ENCODE measurements around the gene IL27RA. TPM values are rescaled to one million over a fixed set of nuclear protein-coding genes. Genes with fewer than 3 reads are reported as not detected.

Gene IL27RA
- total RNA-seq, 4 donors from 2014 or later, result 0.85 to 7.4 (median 2.0) TPM

- no peaks in the 10 kb centered on the region for H3K36me3 ChIP-seq
- TF ChIP-seq POLR2A (IDR thresholded peaks at IDR 0.05) (no peak), CTCF (IDR thresholded peaks at IDR 0.05) (no peak)
- no peak overlapping the region for H3K4me3 ChIP-seq
- DNase-seq, result peak in 2 of 3 donors; percentile 61 to 68
- H3K9me3 ChIP-seq, result no peaks in the 10 kb centered on the region
- H3K27me3 ChIP-seq, result no peaks in the 10 kb centered on the region
- peak overlapping the region; percentile 98 to 100 (median 99) for H3K27ac ChIP-seq
- peaks cover 3 to 34% (median 27%) of the 10 kb centered on the region in 4 donors for H3K4me1 ChIP-seq
Measured at GRCh38 chr19:14002571-14003250, 28.9 kb upstream of the IL27RA start.

- peaks cover 3 to 34% (median 27%) of the 10 kb centered on the region in 4 donors for H3K4me1 ChIP-seq
- H3K27me3 ChIP-seq, result no peaks in the 10 kb centered on the region
- no peaks in the 10 kb centered on the region for H3K36me3 ChIP-seq
- no peak overlapping the region for H3K4me3 ChIP-seq
- DNase-seq, result no peak
- no peaks in the 10 kb centered on the region for H3K9me3 ChIP-seq
- peak overlapping the region; percentile 98 to 100 (median 99) for H3K27ac ChIP-seq
- TF ChIP-seq POLR2A (IDR thresholded peaks at IDR 0.05) (no peak), CTCF (IDR thresholded peaks at IDR 0.05) (no peak)
Measured at GRCh38 chr19:14003251-14004055, 28.1 kb upstream of the IL27RA start.

- DNase-seq, result peak; percentile 51 to 74 (median 66)
- Histone ChIP-seq H3K27ac (peak overlapping the region; percentile 98 to 100 (median 99)), H3K4me1 (peaks cover 3 to 34% (median 27%) of the 10 kb centered on the region in 4 donors), H3K4me3 (peak overlapping the region in 3 of 4 donors; percentile 90 to 98 (median 95)), H3K36me3 (no peaks in the 10 kb centered on the region), H3K27me3 (no peaks in the 10 kb centered on the region), H3K9me3 (no peaks in the 10 kb centered on the region)
- TF ChIP-seq CTCF (IDR thresholded peaks at IDR 0.05) (no peak), POLR2A (IDR thresholded peaks at IDR 0.05) (no peak)
Measured at GRCh38 chr19:14004619-14005348, 26.8 kb upstream of the IL27RA start.

- no peaks in the 10 kb centered on the region for H3K9me3 ChIP-seq
- TF ChIP-seq CTCF (IDR thresholded peaks at IDR 0.05), result peak in 1 of 6 experiments; percentile 11
- TF ChIP-seq POLR2A (IDR thresholded peaks at IDR 0.05), result peak; percentile 3 to 30
- no peaks in the 10 kb centered on the region for H3K27me3 ChIP-seq
- peaks cover 3 to 33% (median 27%) of the 10 kb centered on the region in 4 donors for H3K4me1 ChIP-seq
- no peaks in the 10 kb centered on the region for H3K36me3 ChIP-seq
- H3K27ac ChIP-seq, result peak overlapping the region; percentile 98 to 100 (median 99)
- DNase-seq, result peak; percentile 96 to 97 (median 96)
- peak overlapping the region; percentile 90 to 98 (median 96) for H3K4me3 ChIP-seq
Measured at GRCh38 chr19:14005349-14006084, 26.0 kb upstream of the IL27RA start.

All from Peyer's patch (tissue), 4 donors.